ENCODE results near the gene SOD1.
A peak's percentile ranks its signal among the peaks of the same experiment; 100 is the strongest.
"Not testable (repeated sequence)": the region's sequence is repeated elsewhere in the genome, so short reads cannot be mapped to it uniquely, and the experiment has no call there.

Gene SOD1

DNA sequence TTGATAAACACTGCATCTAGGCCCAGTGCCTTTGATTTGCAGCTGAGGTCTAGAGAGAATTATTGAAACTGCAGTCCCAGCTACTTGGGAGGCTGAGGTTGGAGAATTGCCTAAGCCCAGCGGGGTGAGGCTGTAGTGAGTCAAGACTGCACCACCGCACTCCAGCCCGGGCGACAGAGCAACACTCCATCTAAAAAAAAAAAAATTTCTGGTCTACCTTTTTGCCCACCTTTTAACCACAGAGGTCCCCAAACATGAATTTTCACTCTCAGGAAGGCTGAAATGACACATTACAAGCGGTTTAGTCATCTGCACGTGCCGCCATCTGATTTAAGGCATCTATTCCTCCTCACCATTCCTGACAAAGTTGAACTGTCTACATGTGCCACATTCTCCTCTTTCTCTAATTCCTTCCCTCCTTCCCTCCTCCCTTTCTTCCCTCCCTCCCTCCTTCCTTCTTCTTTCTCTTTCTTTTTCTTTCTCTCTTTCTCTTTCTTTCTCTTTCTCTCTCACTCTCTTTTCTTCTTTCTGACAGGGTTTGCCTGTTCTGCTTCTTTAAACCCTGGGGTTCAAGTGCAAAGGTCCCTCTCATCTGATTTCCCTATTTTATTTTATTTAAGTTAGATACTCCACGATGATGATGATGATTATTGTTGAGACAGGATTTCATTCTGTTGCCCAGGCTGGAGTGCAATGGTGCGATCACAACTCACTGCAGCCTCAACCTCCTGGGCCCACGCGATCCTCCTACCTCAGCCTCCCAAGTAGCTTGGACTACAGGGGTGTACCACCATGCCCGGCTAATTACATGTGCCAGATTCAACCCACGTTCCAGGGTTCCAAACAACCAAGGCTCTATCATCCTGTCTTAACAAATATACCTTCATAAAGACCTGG lies 3.0 kb upstream of the SOD1 start:
- DNase-seq, result no peak

DNA sequence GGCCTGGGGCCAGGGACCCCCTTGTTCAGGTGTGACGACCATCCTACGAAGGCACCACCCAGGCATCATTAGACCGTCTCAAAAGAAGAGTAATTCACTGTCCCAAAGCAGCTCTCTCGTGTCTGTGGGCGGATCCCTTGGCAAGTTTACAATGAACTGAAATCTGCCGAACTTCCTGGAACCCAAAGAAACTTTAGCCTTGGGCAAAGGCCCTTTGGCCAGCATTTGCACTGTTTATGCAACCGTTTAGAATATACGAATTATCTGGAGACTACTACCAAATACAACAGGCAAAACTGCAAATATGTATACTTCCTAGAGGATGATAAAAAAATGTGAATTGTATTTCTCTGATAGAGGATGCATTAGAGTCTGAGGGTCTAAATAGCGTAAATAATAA lies 1.4 kb upstream of the SOD1 start:
- DNase-seq, result no peak

DNA sequence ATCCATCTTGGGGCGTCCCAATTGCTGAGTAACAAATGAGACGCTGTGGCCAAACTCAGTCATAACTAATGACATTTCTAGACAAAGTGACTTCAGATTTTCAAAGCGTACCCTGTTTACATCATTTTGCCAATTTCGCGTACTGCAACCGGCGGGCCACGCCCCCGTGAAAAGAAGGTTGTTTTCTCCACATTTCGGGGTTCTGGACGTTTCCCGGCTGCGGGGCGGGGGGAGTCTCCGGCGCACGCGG lies 282 bp upstream of the SOD1 start:
- no peak for DNase-seq

DNA sequence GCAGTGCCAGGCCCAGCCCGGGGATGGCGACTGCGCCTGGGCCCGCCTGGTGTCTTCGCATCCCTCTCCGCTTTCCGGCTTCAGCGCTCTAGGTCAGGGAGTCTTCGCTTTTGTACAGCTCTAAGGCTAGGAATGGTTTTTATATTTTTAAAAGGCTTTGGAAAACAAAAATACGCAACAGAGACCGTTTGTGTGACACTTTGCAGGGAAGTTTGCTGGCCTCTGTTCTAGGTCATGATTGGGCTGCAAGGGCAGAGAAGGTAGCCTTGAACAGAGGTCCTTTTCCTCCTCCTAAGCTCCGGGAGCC lies 719 bp downstream of the SOD1 start:
- peak in 1 of 2 donors; percentile 35 for DNase-seq

DNA sequence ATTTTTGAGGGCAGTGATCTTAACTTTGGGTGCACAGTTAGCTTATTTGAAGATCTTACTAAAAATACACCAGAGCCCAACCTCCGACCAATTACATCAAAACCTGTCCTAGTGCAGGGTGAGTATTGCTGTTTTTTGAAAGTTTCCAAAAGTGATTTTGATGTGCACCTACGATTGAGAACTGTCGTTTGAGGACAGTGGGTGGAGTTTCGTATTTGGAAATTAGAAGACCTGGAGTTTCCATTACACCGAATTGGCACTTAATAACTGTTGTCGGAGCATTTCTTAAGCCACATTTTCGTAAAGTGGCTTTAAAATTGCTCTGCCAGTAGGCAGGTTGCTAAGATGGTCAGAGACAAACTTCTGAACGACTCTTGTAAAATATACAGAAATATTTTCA lies 1.1 kb downstream of the SOD1 start:
- no peak for DNase-seq

DNA sequence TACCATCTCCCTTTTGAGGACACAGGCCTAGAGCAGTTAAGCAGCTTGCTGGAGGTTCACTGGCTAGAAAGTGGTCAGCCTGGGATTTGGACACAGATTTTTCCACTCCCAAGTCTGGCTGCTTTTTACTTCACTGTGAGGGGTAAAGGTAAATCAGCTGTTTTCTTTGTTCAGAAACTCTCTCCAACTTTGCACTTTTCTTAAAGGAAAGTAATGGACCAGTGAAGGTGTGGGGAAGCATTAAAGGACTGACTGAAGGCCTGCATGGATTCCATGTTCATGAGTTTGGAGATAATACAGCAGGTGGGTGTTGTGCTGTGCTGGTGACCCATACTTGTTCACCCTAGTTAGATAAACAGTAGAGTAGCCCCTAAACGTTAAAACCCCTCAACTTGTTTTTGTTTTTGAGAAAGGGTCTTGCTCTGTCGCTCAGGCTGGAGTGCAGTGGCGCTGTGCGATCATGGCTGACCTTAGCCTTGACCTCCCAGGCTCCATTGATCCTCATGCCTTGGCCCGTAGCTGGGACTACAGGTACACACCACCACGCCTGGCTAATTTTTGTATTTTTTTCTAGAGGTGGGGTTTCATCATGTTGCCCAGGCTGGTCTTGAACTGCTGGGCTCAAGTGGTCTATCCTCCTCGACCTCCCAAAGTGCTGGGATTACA lies 4.2 kb downstream of the SOD1 start:
- DNase-seq, result no peak

DNA sequence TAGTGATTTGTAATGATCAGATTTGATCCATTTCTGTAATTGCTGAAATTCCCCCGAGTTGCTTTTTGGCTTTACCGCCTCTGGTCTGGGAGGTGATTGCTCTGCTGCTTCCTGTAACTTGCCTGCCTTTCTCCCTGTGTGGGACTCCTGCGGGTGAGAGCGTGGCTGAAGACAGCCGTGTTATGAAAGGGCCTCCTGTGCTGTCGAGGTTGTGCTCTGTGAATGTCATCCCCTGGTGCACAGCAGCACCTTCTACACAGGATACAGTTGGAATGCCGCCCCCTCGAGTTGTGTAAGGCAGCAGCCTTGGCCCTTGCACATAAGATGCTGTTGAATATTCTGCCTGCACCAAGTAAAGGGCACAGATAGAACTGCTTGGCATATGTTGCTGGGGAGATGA lies 5.9 kb downstream of the SOD1 start:
- DNase-seq, result peak in 1 of 2 donors; percentile 10

DNA sequence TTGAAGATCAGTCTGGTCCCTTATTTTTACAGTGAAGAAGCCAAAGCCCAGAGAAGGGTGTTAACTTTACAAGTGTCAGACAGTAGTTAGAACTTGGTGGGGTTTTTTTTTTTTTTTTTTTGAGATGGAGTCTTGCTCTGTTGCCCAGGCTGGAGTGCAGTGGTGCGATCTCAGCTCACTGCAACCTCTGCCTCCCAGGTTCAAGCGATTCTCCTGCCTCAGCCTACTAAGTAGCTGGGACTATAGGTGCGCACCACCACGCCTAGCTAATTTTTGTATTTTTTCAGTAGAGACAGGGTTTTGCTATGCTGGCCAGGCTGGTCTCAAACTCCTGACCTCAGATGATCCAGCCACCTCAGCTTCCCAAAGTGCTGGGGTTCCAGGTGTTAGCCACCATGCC lies 6.4 kb downstream of the SOD1 start:
- not testable (repeated sequence) for DNase-seq

DNA sequence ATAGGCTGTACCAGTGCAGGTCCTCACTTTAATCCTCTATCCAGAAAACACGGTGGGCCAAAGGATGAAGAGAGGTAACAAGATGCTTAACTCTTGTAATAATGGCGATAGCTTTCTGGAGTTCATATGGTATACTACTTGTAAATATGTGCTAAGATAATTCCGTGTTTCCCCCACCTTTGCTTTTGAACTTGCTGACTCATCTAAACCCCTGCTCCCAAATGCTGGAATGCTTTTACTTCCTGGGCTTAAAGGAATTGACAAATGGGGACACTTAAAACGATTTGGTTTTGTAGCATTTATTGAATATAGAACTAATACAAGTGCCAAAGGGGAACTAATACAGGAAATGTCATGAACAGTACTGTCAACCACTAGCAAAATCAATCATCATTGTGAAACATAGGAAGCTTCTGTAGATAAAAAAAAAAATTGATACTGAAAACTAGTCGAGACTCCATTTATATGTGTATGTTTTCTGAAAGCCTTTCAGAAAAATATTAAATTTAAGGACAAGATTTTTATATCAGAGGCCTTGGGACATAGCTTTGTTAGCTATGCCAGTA lies 7.0 kb downstream of the SOD1 start:
- DNase-seq, result no peak

DNA sequence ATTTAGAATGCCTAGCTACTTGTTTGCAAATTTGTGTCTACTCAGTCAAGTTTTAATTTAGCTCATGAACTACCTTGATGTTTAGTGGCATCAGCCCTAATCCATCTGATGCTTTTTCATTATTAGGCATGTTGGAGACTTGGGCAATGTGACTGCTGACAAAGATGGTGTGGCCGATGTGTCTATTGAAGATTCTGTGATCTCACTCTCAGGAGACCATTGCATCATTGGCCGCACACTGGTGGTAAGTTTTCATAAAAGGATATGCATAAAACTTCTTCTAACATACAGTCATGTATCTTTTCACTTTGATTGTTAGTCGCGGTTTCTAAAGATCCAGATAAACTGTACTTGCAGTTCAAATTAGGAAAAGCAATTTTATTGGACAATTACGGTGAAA lies 7.6 kb downstream of the SOD1 start:
- DNase-seq, result no peak

DNA sequence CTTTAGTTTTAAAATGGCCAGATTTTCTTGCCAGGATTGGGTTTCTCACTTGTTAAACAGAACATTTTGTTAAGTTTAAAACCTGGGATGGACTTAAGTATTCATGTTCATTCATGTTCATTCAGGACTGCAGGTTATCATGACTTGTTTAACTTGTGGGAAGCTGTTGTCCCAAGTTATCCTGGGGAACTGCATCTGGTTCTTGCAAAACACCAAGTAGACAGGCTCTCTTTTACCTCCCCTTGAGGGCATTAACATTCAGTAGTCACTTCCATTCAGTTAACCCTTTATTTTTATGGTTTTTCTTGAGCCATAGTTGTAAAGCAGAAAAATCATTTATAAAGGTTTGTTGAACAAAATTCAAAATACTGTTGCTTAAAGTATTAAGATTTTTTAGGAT lies 8.1 kb downstream of the SOD1 start:
- no peak for DNase-seq

DNA sequence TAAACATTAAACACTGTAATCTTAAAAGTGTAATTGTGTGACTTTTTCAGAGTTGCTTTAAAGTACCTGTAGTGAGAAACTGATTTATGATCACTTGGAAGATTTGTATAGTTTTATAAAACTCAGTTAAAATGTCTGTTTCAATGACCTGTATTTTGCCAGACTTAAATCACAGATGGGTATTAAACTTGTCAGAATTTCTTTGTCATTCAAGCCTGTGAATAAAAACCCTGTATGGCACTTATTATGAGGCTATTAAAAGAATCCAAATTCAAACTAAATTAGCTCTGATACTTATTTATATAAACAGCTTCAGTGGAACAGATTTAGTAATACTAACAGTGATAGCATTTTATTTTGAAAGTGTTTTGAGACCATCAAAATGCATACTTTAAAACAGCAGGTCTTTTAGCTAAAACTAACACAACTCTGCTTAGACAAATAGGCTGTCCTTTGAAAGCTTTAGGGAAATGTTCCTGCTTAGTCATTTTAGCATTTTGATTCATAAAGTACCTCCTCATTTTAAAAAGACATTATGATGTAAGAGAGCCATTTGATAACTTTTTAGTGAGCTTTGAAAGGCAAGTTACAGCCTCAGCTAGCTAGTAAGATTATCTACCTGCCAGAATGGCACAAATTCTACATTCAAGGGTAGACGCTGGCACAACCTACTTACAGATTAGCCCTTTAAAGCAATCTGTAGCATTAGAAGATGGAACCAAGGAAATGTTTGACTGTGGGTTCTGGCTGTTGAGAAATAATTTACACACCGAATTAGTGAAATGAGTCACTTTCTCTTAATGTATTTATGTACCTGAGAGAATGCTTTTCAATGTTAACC lies 9.4 kb downstream of the SOD1 start:
- DNase-seq, result no peak

DNA sequence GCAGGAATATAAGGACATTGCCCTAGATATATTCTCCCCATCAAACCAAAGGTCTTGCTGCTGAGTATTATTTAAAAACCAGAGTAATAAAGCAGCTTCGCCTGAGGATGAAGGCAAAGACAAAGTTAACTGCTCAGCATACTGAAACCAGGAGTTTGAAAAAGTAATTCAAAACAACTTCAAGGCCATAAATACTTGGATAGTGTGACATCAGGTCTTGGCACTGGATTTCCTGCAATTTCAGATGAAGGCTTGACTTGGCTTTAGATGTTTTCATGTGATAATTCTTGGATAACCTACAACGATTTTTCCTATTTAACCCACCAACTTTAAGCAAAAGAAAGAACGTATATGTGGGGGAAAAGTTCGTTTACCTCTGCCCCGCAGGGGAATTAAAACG lies 10.6 kb downstream of the SOD1 start:
- DNase-seq, result no peak

DNA sequence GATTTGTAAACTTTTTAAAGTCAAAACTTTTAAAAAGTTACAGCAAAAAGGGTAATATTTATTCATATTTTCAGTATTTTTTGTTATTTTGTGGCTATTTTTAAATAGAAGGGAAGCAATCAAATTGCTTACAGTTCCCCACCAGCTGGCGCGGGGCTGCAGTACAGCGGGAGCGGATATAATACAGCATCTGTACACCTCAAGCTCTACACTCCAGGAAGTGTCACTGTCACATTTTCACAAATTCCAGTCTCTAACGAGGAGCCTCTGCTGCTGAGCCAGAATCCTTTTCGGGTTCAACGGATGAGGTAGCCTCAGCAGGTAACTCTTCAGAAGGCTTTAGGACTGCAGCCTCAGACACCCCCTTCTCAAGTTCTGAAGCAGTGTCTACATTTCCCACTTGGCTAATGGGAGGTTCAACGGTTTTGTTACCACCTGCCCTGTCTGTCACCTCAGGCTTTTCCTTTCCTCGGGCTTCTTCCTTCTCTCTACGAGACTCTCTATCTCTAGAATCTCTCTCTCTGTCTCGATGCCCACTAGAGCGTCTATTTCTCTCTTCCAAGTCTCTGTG lies 11.7 kb downstream of the SOD1 start:
- DNase-seq, result no peak

DNA sequence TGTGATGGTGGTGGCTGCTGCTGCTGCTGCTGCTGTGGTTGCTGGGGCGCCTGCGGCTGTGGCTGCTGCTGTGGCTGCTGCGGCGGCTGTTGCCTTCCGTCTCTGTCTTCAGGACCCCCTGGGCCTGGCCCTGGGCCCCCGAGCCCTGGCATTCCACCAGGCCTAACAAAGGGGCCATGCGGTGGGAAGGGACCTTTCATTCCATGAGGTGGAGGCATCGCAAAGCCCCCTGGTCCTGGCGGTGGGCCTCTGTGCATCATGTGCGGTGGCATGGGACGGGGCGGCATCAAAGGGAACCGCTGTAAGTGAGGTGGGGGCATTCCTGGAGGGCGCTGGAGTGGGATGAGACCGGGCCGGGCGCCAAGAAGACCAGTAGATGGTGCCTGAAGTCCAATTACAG lies 12.4 kb downstream of the SOD1 start:
- no peak for DNase-seq

DNA sequence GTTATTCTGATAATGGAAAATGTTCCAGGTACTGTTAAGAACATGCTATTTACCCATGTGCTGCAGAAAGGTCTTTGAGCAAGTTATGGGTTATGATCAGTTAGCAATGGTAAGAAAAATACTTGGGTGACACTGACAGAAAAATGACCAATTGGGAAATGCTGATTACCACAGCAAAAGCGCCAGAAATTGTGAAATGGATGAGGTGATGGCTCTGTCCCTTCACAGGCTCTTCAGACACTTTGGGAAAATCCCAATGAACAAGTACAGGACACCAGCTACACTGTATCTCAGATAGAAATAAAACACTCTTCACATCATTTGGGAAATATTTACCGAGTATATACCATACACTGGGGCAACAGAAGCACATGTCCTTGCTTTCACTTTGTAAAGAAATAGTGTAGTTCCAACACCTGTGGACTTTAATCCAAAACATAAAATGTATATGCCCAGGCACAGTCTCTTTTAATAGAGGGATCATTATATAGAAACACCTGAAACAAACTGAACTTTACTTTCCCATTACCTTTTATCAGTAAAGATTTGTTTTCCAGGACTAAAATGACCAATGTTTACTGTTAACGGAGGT lies 13.9 kb downstream of the SOD1 start:
- no peak for DNase-seq

DNA sequence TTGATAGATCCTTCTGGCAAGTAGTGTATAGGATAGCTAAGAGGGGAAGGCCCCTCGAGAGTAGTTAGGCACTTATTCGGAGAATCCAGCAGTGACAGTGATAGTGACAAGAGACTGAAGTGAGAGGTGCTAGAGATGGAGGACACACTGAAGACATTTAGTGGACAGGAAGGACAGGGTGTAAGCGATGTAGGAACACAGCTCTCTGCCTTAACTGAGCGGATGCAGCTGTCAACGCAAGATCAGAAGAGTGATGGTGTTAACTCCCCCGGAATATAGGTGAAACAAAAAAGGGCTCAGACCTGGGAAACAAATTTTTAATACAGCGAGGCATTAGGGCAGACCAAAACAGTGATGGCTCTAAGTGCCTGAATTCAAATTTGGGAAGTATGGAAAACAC lies 15.8 kb downstream of the SOD1 start:
- DNase-seq, result no peak

DNA sequence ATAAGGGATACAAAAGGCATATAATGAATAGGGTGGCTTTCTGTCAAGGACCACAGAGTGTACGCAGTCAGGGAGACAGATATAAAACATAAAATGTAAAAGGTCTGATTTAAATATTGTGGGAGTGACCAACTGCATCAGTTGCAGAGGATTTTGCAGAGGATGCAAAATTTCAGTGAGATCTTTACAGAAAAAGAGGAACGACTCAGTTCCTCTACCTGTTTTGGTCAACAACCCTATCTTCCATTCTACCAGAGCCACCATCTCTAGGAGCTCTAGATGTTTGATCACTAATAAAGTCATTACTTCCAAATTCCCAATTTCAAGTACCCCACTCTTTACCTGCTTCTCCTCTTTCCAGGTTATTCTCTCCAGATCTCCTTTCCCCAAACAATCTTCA lies 16.5 kb downstream of the SOD1 start:
- DNase-seq, result no peak

DNA sequence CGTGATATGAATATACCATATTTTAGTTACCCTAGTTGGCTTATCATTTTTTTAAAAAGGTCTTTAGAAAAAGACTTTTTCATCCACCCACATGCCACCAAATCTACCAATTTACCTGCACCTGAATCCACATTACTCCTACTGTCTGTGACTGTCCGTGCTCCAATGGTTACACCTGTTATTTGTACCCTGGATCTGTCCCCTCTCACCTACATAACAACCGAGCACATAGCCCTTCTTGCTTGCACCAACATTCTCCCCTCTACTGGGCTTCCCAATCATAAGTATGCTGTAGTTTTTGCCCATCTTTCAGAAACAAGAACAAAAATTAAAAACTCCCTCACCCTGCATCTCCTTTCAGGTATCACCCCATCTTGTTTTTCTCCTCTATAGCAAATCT lies 17.6 kb downstream of the SOD1 start:
- no peak for DNase-seq

DNA sequence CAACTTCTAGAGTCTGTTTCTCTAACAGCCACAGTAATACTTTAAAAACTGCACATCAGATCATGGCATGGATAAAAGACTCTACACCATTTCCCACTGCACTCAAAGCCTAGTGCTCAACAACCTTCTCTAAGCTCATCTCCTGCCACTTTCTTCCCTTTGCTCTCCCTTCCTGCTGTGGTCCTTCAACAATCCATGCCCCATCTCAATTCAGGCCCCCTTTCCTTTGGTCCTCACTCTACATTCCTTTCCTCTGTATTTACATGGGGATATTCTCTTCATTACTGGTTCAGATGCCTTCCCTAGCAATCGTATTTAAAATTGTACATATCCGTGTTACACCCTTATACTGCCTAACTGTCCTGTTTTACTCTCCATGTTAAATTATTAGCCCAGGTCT lies 19.0 kb downstream of the SOD1 start:
- no peak for DNase-seq

DNA sequence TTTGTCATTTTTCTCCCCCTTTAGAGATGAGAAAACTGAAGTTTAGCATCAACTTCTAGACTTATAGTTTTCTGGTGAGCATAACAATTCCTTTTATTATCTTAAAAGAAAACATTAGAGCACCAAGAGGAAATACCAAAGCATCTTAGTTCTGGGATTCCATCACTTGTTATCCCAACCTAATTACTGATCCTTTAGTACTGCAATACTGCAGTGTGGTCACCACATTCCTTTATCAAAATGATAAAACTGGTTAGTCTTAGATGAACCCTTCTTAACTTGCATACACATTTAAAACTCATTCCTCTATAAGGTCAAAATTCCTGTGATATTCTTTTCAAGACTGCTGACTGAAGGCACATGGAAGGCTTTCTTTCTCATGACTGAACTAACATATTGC lies 23.1 kb downstream of the SOD1 start:
- DNase-seq, result no peak

DNA sequence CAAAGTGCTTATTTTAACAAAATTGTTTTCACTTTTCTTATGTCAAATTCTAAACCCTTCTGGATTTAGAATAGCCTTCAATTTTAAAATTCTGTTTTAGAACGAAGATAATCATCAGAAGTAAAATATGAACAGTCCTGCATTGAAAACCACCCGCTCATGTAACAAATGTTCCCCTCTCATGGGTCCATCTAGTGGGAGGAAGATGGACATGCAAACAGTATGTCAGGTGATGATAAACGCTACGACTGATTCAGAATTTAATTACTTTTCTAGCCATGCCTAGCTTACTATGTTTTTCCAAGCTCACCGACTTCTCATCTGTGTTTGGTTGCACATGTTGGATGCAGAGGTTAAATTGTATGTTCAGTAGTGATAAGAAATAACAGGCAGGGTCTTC lies 23.5 kb downstream of the SOD1 start:
- DNase-seq, result no peak

DNA sequence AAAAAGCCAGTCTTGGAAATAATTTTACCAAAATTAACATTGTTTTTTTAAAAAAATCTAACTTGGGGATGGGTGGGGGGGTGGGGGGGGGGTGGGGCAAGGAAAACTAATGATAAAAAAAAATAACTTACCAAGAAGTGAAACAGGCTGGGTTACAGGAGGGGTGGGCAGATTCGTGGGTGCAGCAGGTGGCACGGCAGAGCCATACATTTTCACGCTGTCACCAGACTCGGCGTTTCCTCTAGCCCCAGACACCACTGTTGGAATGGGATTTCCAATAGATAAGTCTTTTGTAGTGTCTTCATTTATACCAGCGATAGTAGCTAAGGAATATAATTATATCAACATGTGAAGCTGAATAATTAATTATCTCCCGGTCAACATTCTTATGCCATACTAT lies 25.4 kb downstream of the SOD1 start:
- no peak for DNase-seq

Data from hippocampal formation (tissue), 2 donors.